Heart right ventricle (tissue), 16 donors: Measurements from ENCODE around the gene SDCCAG8. TPM values are rescaled to one million over a fixed set of nuclear protein-coding genes. Genes with fewer than 3 reads are reported as not detected.

Experiments used
- ATAC-seq, 8 donors: fragments of 200-7000 bp; cut with Tn5 transposase; one replicate each; pipeline ENCODE4 v1.9.1; 2020; ENCODE audit warnings: mild to moderate bottlenecking in 8 of 8, moderate library complexity in 8 of 8, moderate number of reproducible peaks in 1 of 8
- DNase-seq, 2 donors: peaks; one replicate each; pipeline ENCODE4 v3.0.0-alpha.2; 2020
- H3K27ac ChIP-seq, 10 donors: fragments of 200-600 bp; sonication (generic) in 2 of 10; one replicate each; pipeline versions ENCODE4 v1.5.0 to v1.8.0; 2020 to 2022; ENCODE audit warnings: mild to moderate bottlenecking in 3 of 10
- H3K27me3 ChIP-seq, 7 donors: fragments of 200-600 bp; one replicate each; pipeline ENCODE4 v1.8.0; 2021 to 2022; ENCODE audit warnings: mild to moderate bottlenecking in 2 of 7
- H3K36me3 ChIP-seq, 9 donors: fragments of 200-600 bp; sonication (generic) in 1 of 9; one replicate each; pipeline versions ENCODE4 v1.5.0 to v1.8.0; 2020 to 2022; ENCODE audit warnings: mild to moderate bottlenecking in 2 of 9
- H3K4me1 ChIP-seq, 9 donors: fragments of 200-600 bp; sonication (generic) in 1 of 9; one replicate each; pipeline versions ENCODE4 v1.5.0 to v1.8.0; 2020 to 2022; ENCODE audit warnings: mild to moderate bottlenecking in 4 of 9
- H3K4me3 ChIP-seq, 10 donors: fragments of 200-600 bp; sonication (generic) in 2 of 10; one replicate each; pipeline versions ENCODE4 v1.5.0 to v1.8.0; 2020 to 2022; ENCODE audit warnings: mild to moderate bottlenecking in 7 of 10, moderate library complexity in 2 of 10
- H3K9me3 ChIP-seq, 11 donors: fragments of 200-600 bp in 10 of 11; sonication (generic) in 2 of 11; one replicate each; pipeline versions ENCODE4 v1.5.0 to v1.8.0; 2013 to 2022; ENCODE audit warnings: mild to moderate bottlenecking in 2 of 11, control low read depth in 1 of 11, moderate library complexity in 1 of 11
- CTCF ChIP-seq, 9 donors: fragments of 200-600 bp; sonication (generic) in 2 of 9; IDR thresholded peaks; one replicate each; pipeline versions ENCODE4 v1.5.0 to v1.8.0; 2021 to 2022; ENCODE audit warnings: antibody characterized with exemption in 9 of 9, mild to moderate bottlenecking in 5 of 9, moderate library complexity in 1 of 9
- WGBS, 2 donors: extraction: QIAGEN DNeasy Blood & Tissue Kit; methylation state at CpG; one replicate each; pipeline ENCODE4 v1.1.7; 2013; ENCODE audit warnings: inconsistent platforms in 1 of 2; 5-methylcytosine and 5-hydroxymethylcytosine counted together
- intact Hi-C, 10 donors: fragments of 100-400 bp; cut with DNase I; formaldehyde crosslinking; loops; one replicate each; pipeline versions ENCODE4 v1.11.1 to v1.14.2; 2022
- polyA plus RNA-seq, 2 donors: library from polyadenylated mRNA; stranded (reverse); fragments of 200-250 nt; gene quantifications; one replicate each; pipeline ENCODE4 v1.2.3, GENCODE V29; 2013
- total RNA-seq, 10 donors: library from RNA; stranded (reverse); fragmentation: NEBNext Ultra II Directional in 3 of 10; extraction: Animal tissue kit (Norgen Biotek cat#: 25700) in 3 of 10; gene quantifications; one replicate each; pipeline versions ENCODE4 v1.2.1 to v1.2.4, GENCODE V29; 2021 to 2023
- donor health status: Arrhythmogenic right ventricular cardiomyopathy.
- donor health status: ischemic (EF 13 %, LVEDD 7.1; RV severe dilation, severe dysfunction).
- donor health status: healthy with polysubstance abuse.
- donor health status: DM: no; HTN: yes; CAD: no.
- donor health status: DM: no; HTN: no; CAD: no.
- donor health status: ischemic (EF 25% LVEDD 6.9; RV normal size, moderate dysfunction).
- donor health status: ischemic (EF 25% LVEDD 5.7; RV mildly dilated, moderate dysfunction).
- donor health status: healthy.
- donor health status: DM: yes; HTN: yes; CAD: no.
- donor health status: Ischemic cardiomyopathy.
- donor health status: ischemic (EF 35%, LVEDD 5.7; RV mildly dilated, moderate dysfunction).
- donor health status: nonischemic (EF 11% LVEDD 7.7; RV severe dilation, severe dysfunction).
- donor health status: DM: yes; HTN: yes; CAD: no.
- donor health status: PGD.
- donor health status: ischemic (EF 29% LVEDD 5.4; RV normal size, mild dysfunction).
- donor health status: nonischemic (EF 23%, LVEDD 6.1; RV moderate dilation, normal function).

The SDCCAG8 gene
- total and polyA plus RNA-seq, 12 donors, result 7.7 to 37.1 (median 26.3) TPM

- Histone ChIP-seq H3K9me3 (no peaks in the 10 kb centered on the region), H3K4me1 (peaks cover 0 to 48% (median 19%) of the 10 kb centered on the region in 9 donors), H3K27ac (peak overlapping the region in 1 of 10 donors; percentile 7), H3K4me3 (no peak overlapping the region), H3K36me3 (peaks cover 0 to 5% (median 0%) of the 10 kb centered on the region in 9 donors), H3K27me3 (no peaks in the 10 kb centered on the region)
- ATAC-seq (peak in 7 of 8 donors; percentile 65 to 87 (median 77)), DNase-seq (peak in 1 of 2 donors; percentile 46)
- WGBS, 2 donors, result 34 to 60% methylated on average over 3 of the region's 3 CpGs
- intact Hi-C loops, result no loop called here
- no peak for TF ChIP-seq CTCF (IDR thresholded peaks at IDR 0.05)
Observed at GRCh38 chr1:243447347-243447746, 191.5 kb downstream of the SDCCAG8 start.

- no peak overlapping the region for H3K4me3 ChIP-seq
- intact Hi-C loops, result no loop called here
- peak overlapping the region in 1 of 10 donors; percentile 7 for H3K27ac ChIP-seq
- DNase-seq (no peak), ATAC-seq (no peak)
- no peaks in the 10 kb centered on the region for H3K27me3 ChIP-seq
- WGBS, 2 donors, result 55 to 68% methylated on average over 4 of the region's 4 CpGs
- H3K9me3 ChIP-seq, result no peaks in the 10 kb centered on the region
- peaks cover 0 to 5% (median 0%) of the 10 kb centered on the region in 9 donors for H3K36me3 ChIP-seq
- peaks cover 0 to 44% (median 15%) of the 10 kb centered on the region in 9 donors for H3K4me1 ChIP-seq
- TF ChIP-seq CTCF (IDR thresholded peaks at IDR 0.05), result no peak
Observed at GRCh38 chr1:243447844-243448243, 192.0 kb downstream of the SDCCAG8 start.

DNA sequence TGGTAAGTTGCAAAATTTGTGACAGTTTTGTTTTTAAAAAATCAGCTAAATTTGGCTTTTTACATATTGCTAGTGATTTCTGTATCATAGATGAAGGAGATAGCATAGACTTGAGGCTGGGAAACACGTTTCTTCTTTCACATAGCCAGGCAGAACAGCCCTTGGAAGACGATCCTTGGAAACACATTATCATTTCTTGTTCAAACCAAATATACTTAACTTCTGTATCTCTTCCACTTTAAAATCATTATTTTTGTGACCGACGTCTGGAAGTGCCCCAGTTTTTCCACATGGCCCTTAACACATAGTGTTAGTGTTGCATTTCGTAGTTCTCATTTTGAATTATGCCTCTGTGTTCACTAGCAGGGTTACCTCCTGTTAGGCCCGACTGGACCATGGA is 193.5 kb downstream of the SDCCAG8 start:
- 95 to 96% methylated on average over 6 of the region's 6 CpGs for WGBS, 2 donors
- Histone ChIP-seq H3K4me1 (peaks cover 0 to 31% (median 0%) of the 10 kb centered on the region in 9 donors), H3K27ac (no peak overlapping the region), H3K36me3 (peaks cover 0 to 5% (median 0%) of the 10 kb centered on the region in 9 donors), H3K4me3 (no peak overlapping the region), H3K27me3 (no peaks in the 10 kb centered on the region), H3K9me3 (no peaks in the 10 kb centered on the region)
- DNase-seq (no peak), ATAC-seq (no peak)
- intact Hi-C loops, result no loop called here
- no peak for TF ChIP-seq CTCF (IDR thresholded peaks at IDR 0.05)

DNA sequence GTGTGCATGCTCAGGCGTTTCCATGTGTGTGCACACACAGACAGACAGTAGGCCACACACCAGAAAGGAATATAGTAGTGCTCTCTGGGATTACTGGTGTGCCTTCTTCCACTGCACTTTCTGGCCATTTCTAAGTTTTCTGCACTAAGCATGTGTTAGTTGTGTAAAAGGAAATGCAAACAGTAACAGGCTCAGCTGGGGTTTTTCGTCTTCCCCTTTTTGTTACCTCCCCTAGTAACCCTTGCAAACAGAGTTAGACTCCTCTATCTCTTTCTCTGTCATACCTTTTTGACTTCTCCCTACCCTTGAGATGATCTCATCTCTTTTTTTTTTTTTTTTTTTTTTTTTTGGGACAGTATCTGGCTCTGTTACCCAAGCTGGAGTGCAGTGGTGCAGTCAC is 196.3 kb downstream of the SDCCAG8 start:
- WGBS, 2 donors, result 91 to 94% methylated on average over 2 of the region's 2 CpGs
- ATAC-seq (peak in 1 of 8 donors; percentile 22), DNase-seq (no peak)
- Histone ChIP-seq H3K27me3 (no peaks in the 10 kb centered on the region), H3K27ac (peak overlapping the region in 1 of 10 donors; percentile 49), H3K4me3 (no peak overlapping the region), H3K9me3 (no peaks in the 10 kb centered on the region), H3K36me3 (peaks cover 0 to 9% (median 0%) of the 10 kb centered on the region in 9 donors), H3K4me1 (peaks cover 0 to 19% (median 0%) of the 10 kb centered on the region in 9 donors)
- TF ChIP-seq CTCF (IDR thresholded peaks at IDR 0.05), result no peak
- intact Hi-C loops, result no loop called here
